ENCODE data around the gene SSB. TPM values are rescaled to one million over a fixed set of nuclear protein-coding genes. Genes with fewer than 3 reads are reported as not detected.
"Not testable (repeated sequence)": the region's sequence is repeated elsewhere in the genome, so short reads cannot be mapped to it uniquely, and the experiment has no call there.

Gene SSB
- total RNA-seq (2014; rRNA removed; shearing (Covaris generic)): 145 and 146 TPM in 2 replicates

DNA sequence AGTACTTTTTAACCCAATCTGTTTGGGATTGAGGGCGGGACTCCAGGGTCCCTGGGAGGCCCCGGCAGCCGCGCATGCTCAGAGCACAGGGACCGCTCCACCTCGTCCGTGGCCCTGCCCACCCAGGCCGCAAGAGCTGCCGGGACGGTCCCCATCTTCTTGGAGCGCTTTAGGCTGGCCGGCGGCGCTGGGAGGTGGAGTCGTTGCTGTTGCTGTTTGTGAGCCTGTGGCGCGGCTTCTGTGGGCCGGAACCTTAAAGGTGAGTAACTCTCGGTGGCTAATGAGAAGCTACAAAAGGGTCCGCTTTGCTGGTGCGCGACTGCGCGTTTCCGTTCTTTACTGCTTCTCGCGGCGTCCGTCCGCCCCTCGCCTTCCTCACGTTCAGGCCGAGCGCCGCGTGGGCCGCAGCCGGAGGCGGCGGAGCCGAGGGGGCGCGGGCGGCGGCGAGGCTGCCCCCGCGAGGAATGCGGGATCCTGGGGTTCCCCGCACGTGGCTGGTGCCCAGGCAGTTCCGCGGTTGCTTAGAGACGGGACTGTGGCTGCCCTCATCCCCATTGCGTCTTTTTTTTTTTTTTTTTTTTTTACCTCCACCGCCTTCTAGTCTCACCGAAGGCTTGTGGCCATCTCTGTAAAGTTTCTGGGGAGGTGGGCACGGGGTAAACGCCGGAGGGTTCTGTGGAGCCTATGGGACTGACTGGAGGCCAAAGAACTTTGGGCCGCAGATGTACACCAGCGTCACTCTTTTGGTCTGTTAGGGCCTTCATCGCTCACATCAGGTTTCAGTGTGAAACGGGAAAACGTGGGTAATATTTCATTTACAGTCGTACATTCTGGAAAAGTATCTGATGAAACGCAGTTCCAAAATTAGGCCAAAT lies at the start of gene SSB:
Gene SSB, plus strand, starts transcription at position 154 of the 875 bp plus-strand sequence. CDS start 2,090 bp downstream, outside the sequence.
- Histone ChIP-seq H3K4me1 (replicated peaks) (peaks cover 16% of the 10 kb centered on the region), H3K27me3 (replicated peaks) (no peaks in the 10 kb centered on the region), H3K36me3 (peaks cover 29% of the 10 kb centered on the region), H3K9me3 (replicated peaks) (no peaks in the 10 kb centered on the region), H3K27ac (peak within 1 kb of the TSS; percentile 69), H3K4me3 (peak within 1 kb of the TSS; percentile 78)
- peak; percentile 89 to 94 for DNase-seq (ENCODE audit: low read depth in 1 of 2, low spot score in 2 of 2)

GRCh38 chr2:169752752-169753151 lies 45.9 kb upstream of the SSB start:
- H3K4me1 ChIP-seq (replicated peaks): no peaks in the 10 kb centered on the region

DNA sequence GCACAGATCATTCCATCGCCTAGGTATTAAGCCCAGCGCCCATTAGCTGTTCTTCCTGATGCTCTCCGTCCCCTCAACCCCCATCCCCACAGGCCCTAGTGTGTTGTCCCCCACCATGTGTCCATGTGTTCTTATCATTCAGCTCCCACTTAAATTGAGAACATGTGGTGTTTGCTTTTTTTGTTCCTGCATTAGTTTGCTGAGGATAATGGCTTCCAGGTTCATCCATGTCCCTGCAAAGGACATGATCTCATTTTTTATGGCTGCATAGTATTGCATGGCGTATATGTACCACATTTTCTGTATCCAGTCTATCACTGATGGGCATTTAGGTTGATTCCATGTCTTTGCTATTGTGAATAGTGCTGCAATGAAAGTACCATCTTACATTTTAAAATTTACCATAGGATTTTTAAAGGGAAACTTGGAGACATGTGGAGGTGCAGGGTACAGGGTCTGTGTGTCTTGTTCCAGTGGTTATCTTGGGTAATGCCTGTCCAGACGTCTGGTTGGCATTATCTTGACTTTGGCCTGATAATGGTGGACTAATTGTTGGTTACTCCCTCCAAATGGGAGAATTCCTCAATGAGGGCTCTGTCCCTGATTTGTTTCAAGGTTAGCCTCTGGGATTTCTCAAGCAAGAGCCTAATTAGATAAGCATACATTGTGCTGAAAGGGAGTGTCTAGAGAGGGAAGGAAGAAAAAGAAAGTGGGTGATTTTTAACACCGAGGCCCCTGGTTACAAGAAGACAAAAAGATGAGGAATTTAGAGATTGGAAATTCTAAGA lies 43.4 kb upstream of the SSB start:
- Histone ChIP-seq H3K9me3 (replicated peaks) (no peaks in the 10 kb centered on the region), H3K4me3 (no peak overlapping the region), H3K36me3 (no peaks in the 10 kb centered on the region), H3K27ac (no peak overlapping the region), H3K4me1 (replicated peaks) (no peaks in the 10 kb centered on the region), H3K27me3 (replicated peaks) (no peaks in the 10 kb centered on the region)
- DNase-seq (ENCODE audit: low read depth in 1 of 2, low spot score in 2 of 2): no peak

More at GRCh38 chr2:169752752-169753151, 45.9 kb upstream of the SSB start:
- Histone ChIP-seq H3K9me3 (replicated peaks) (no peaks in the 10 kb centered on the region), H3K4me3 (no peak overlapping the region), H3K27ac (no peak overlapping the region), H3K27me3 (replicated peaks) (no peaks in the 10 kb centered on the region), H3K36me3 (no peaks in the 10 kb centered on the region)
- DNase-seq (ENCODE audit: low read depth in 1 of 2, low spot score in 2 of 2): no peak

DNA sequence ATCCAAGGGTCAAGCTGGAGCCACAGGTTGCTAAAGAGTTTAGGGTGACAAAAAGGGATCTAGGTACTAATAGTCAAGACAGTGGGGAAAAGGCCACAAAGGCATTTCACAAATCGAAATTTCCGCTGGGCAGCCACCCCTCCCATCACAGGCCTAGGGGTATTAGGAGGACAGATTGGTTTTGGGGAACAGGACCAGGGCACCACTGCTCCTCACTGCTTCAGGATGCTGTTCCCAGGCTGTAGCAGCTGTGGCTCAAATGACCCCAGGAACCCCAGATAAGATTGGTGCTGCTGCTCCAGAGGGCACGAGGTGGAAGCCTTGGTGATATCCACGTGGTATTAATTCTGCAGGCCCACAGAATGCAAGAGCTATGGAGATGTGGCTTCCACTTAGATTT lies 42.3 kb upstream of the SSB start:
- H3K36me3 ChIP-seq: no peaks in the 10 kb centered on the region
- no peaks in the 10 kb centered on the region for H3K27me3 ChIP-seq (replicated peaks)
- H3K9me3 ChIP-seq (replicated peaks): no peaks in the 10 kb centered on the region
- H3K4me3 ChIP-seq: no peak overlapping the region
- DNase-seq (ENCODE audit: low read depth in 1 of 2, low spot score in 2 of 2): no peak
- no peak overlapping the region for H3K27ac ChIP-seq
- H3K4me1 ChIP-seq (replicated peaks): no peaks in the 10 kb centered on the region

GRCh38 chr2:169757356-169757755 lies 41.3 kb upstream of the SSB start:
- Histone ChIP-seq H3K4me3 (no peak overlapping the region), H3K27me3 (replicated peaks) (no peaks in the 10 kb centered on the region), H3K4me1 (replicated peaks) (no peaks in the 10 kb centered on the region), H3K9me3 (replicated peaks) (no peaks in the 10 kb centered on the region), H3K27ac (no peak overlapping the region), H3K36me3 (no peaks in the 10 kb centered on the region)
- DNase-seq (ENCODE audit: low read depth in 1 of 2, low spot score in 2 of 2): no peak

GRCh38 chr2:169757778-169758177 lies 40.9 kb upstream of the SSB start:
- DNase-seq (ENCODE audit: low read depth in 1 of 2, low spot score in 2 of 2): no peak
- Histone ChIP-seq H3K9me3 (replicated peaks) (no peaks in the 10 kb centered on the region), H3K4me3 (no peak overlapping the region), H3K4me1 (replicated peaks) (no peaks in the 10 kb centered on the region), H3K27ac (no peak overlapping the region), H3K27me3 (replicated peaks) (no peaks in the 10 kb centered on the region), H3K36me3 (no peaks in the 10 kb centered on the region)

DNA sequence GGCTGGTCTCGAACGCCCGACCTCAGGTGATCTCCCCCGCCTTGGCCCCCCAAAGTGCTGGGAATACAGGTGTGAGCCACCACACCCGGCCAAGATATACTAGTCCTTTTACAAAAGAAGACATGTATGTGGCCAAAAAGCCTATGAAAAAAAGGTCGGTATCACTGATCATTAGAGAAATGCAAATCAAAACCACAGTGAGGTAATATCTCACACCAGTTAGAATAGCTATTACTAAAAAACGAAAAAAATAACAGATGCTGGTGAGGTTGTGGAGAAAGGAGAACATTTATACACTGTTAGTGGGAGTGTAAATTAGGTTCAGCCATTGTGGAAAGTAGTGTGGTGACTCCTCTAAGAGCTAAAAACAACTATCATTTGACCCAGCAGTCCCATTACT lies 38.7 kb upstream of the SSB start:
- Histone ChIP-seq H3K4me1 (replicated peaks) (no peaks in the 10 kb centered on the region), H3K4me3 (no peak overlapping the region), H3K9me3 (replicated peaks) (no peaks in the 10 kb centered on the region), H3K27ac (no peak overlapping the region), H3K36me3 (no peaks in the 10 kb centered on the region), H3K27me3 (replicated peaks) (no peaks in the 10 kb centered on the region)
- DNase-seq (ENCODE audit: low read depth in 1 of 2, low spot score in 2 of 2): no peak

GRCh38 chr2:169760798-169761197 lies 37.9 kb upstream of the SSB start:
- DNase-seq (ENCODE audit: low read depth in 1 of 2, low spot score in 2 of 2): not testable (repeated sequence)

GRCh38 chr2:169761251-169761969 lies 37.3 kb upstream of the SSB start:
- Histone ChIP-seq H3K4me3 (no peak overlapping the region), H3K9me3 (replicated peaks) (no peaks in the 10 kb centered on the region), H3K4me1 (replicated peaks) (no peaks in the 10 kb centered on the region), H3K27ac (no peak overlapping the region), H3K27me3 (replicated peaks) (no peaks in the 10 kb centered on the region), H3K36me3 (no peaks in the 10 kb centered on the region)
- DNase-seq (ENCODE audit: low read depth in 1 of 2, low spot score in 2 of 2): no peak

More at GRCh38 chr2:169760798-169761197, 37.9 kb upstream of the SSB start:
- not testable (repeated sequence) for H3K4me1 ChIP-seq (replicated peaks); H3K27ac ChIP-seq; H3K4me3 ChIP-seq; H3K36me3 ChIP-seq; H3K9me3 ChIP-seq (replicated peaks); H3K27me3 ChIP-seq (replicated peaks)

DNA sequence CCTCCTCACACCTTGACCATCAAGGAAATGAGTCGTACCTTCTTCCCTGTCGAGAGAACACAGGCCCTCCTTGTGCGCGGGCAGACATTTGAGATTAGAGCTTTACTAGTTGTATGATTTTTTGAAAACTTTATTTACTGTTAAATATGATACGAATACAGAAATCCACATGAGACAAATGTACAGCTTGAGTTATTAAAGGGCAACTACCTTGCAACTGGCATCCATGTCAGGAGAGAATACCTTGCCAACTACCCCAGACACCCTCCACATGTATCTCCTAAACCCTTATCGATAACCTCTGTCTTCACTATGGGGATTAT lies 36.7 kb upstream of the SSB start:
- Histone ChIP-seq H3K4me3 (no peak overlapping the region), H3K9me3 (replicated peaks) (no peaks in the 10 kb centered on the region), H3K4me1 (replicated peaks) (no peaks in the 10 kb centered on the region), H3K27me3 (replicated peaks) (no peaks in the 10 kb centered on the region), H3K27ac (no peak overlapping the region), H3K36me3 (no peaks in the 10 kb centered on the region)
- DNase-seq (ENCODE audit: low read depth in 1 of 2, low spot score in 2 of 2): no peak

DNA sequence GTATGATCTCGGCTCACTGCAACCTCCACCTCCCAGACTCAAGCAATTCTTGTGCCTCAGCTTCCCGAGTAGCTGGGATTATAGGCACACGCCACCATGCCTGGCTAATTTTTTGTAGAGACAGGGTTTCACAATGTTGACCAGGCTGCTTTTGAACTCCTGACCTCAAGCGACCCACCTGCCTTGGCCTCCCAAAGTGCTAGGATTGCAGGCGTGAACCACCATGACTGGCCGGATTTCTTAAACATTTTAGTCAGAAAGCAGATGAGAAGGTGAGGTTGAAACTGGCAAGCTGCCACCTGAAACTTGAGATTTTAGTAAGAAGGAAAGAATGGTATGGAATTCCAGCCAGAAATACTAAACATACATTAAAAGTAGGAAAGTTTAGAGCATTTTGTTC lies 33.1 kb upstream of the SSB start:
- Histone ChIP-seq H3K4me3 (no peak overlapping the region), H3K27me3 (replicated peaks) (peaks cover 10% of the 10 kb centered on the region; the same call in 1 of the 2 replicates), H3K27ac (no peak overlapping the region), H3K36me3 (no peaks in the 10 kb centered on the region), H3K9me3 (replicated peaks) (no peaks in the 10 kb centered on the region; the same call in 1 of the 2 replicates), H3K4me1 (replicated peaks) (no peaks in the 10 kb centered on the region)
- DNase-seq (ENCODE audit: low read depth in 1 of 2, low spot score in 2 of 2): no peak

DNA sequence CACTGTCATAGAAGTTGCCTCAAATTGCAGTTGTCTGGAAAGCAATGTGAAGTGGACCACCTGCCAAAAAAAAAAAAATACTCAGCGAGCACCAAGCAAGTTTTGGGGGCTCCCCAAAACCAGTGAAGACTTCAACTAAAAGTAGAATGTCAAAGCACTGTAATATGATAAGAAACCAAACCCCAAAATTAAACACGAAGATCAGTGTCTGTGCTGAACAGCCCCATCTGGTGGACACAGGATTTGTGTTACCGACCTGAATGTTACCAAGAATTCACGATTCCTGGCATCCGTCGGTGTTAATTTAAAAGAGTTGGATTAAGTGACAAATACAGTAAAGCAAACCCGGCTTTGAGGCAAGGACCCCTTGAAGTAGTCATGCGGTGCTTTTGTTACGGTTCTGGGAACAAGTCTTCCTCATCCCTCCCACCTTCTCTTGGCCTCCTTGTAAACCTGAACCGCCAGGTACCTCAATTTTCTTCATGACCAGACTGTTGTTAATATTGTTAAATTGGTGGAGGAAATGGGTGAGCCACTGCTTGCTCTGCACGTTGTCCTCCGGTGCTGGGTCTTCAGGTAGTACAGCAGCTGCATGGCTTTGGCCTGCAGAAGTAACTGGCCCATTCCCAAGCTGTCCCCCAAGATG lies 31.3 kb upstream of the SSB start:
- DNase-seq (ENCODE audit: low read depth in 1 of 2, low spot score in 2 of 2): peak in 1 of 2 experiments; percentile 32
- H3K27ac ChIP-seq: no peak overlapping the region
- H3K4me1 ChIP-seq (replicated peaks): no peaks in the 10 kb centered on the region

GRCh38 chr2:169768262-169768995 lies 30.2 kb upstream of the SSB start:
- DNase-seq (ENCODE audit: low read depth in 1 of 2, low spot score in 2 of 2): no peak
- Histone ChIP-seq H3K27ac (no peak overlapping the region), H3K4me3 (no peak overlapping the region), H3K36me3 (no peaks in the 10 kb centered on the region), H3K4me1 (replicated peaks) (no peaks in the 10 kb centered on the region), H3K27me3 (replicated peaks) (peaks cover 10% of the 10 kb centered on the region), H3K9me3 (replicated peaks) (no peaks in the 10 kb centered on the region; the same call in 1 of the 2 replicates)

More for the DNA sequence above, 31.3 kb upstream of the SSB start:
- peaks cover 10% of the 10 kb centered on the region for H3K27me3 ChIP-seq (replicated peaks)
- no peak overlapping the region for H3K4me3 ChIP-seq
- no peaks in the 10 kb centered on the region; the same call in 1 of the 2 replicates for H3K9me3 ChIP-seq (replicated peaks)
- no peaks in the 10 kb centered on the region for H3K36me3 ChIP-seq
